HL-60 (cell line): ENCODE data around the gene TTLL7.

Source experiments
- CTCF ChIP-seq: IDR thresholded peaks from one replicate; pipeline ENCODE4 v1.5.1; 2011; ENCODE audit warnings: low read length, control low read depth, inconsistent platforms; ENCODE audit not compliant: insufficient read depth
- POLR2AphosphoS5 ChIP-seq: IDR thresholded peaks from 2 replicates; pipeline ENCODE4 v1.6.1; 2012; ENCODE audit warnings: low read depth
- REST ChIP-seq: IDR thresholded peaks from 2 replicates; pipeline ENCODE4 v1.6.1; 2012; ENCODE audit warnings: low read depth; ENCODE audit not compliant: insufficient replicate concordance
- SPI1 ChIP-seq: IDR thresholded peaks from 2 replicates; pipeline ENCODE4 v1.6.1; 2012; ENCODE audit warnings: low read depth, mild to moderate bottlenecking, borderline replicate concordance

- no peak for TF ChIP-seq CTCF
- TF ChIP-seq POLR2AphosphoS5: no peak
- no peak for TF ChIP-seq SPI1
- no peak for TF ChIP-seq REST
Observed at GRCh38 chr1:84025966-84026365, 27.0 kb upstream of the TTLL7 start.
